GM21360 (cell line): ENCODE data around the gene KAT8.

ENCODE experiments used
- ATAC-seq: cut with Tn5 transposase; IDR thresholded peaks from one replicate; pipeline ENCODE4 v1.9.1; 2021; ENCODE audit warnings: mild to moderate bottlenecking, moderate library complexity; ENCODE audit not compliant: unreplicated experiment

Gene KAT8

DNA sequence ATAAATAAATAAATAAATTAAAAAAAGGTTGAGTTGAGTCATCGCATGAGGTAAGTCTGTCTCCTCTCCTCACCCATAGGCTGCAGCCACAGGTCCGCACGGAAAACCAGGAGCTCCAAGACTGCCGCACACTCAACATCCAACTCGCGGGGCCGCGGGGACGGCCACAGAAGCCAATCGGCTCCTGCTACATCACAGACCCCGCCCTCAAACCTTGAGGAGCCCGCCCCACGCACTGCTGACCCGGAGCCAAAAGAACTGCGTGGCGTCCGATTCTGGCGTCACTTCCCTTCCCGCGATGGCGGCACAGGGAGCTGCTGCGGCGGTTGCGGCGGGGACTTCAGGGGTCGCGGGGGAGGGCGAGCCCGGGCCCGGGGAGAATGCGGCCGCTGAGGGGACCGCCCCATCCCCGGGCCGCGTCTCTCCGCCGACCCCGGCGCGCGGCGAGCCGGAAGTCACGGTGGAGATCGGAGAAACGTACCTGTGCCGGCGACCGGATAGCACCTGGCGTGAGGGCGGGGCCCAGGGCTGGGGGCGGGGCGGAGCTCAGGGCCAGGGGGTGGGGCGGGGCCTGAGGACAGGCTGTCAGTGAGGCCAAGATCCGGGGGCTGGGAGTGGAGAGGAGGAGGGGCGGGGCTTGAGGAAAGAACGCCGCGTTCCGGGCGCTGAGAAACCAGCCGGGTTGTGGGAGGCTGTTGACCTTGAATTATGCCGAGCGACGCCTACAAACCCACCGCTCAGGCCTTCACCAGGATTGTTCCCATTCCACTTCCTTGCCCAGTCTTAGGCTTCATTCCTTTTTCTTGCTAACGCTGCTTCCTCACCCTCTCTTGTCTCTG, at the start of gene KAT8:
Gene KAT8 (plus strand): TSS at position 281 of the 839 bp plus-strand sequence. CDS start 18 bp downstream, at position 299.
- ATAC-seq: peak; percentile 92

DNA sequence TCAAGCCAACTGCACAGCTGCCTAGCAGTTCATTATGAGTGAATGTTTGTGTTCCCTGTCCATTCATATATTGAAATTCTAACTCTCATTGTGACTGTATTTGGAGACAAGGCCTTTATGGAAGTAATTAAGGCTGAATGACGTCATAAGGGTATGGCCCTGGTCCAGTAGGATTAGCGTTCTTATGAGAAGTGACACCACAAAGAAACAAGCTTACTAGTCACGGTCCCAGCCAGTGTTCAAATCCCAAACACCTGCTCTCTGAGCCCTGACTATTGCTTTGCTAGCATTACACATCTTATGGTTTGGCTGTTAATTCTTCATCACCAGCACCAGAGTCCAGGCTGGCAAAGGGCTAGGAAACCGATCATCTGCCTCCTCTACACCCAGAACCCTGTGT, 45.6 kb upstream of the KAT8 start:
- no peak for ATAC-seq

DNA sequence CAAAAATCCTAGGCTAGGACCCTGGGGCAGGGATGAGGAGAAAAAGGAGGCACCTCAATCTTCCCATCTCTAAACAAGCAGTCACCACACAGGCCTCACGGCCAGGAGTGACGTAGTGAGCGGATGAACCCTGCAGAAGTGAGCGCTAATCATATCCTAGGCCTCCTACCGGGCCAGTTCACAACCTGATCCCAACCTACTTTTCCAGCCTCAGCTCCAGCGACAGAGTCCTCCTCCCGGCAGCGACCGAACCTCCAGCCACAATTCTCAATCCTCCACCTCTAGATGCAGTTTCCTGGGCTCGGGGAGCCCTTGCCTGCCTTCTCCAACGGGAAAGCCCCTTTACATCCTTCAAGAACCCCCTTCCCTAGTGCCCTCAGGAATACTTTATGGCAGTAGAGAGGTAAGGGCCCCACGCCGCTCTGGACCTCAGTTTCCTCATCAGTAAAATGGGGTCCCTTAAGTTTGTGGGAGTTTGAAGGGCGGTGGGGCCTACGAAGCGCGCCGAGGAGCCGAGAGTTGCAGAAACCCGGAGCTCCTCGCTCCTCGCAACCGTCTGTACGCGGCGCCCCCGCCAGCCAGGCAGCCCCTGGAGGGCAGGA, 44.8 kb upstream of the KAT8 start:
- no peak for ATAC-seq

DNA sequence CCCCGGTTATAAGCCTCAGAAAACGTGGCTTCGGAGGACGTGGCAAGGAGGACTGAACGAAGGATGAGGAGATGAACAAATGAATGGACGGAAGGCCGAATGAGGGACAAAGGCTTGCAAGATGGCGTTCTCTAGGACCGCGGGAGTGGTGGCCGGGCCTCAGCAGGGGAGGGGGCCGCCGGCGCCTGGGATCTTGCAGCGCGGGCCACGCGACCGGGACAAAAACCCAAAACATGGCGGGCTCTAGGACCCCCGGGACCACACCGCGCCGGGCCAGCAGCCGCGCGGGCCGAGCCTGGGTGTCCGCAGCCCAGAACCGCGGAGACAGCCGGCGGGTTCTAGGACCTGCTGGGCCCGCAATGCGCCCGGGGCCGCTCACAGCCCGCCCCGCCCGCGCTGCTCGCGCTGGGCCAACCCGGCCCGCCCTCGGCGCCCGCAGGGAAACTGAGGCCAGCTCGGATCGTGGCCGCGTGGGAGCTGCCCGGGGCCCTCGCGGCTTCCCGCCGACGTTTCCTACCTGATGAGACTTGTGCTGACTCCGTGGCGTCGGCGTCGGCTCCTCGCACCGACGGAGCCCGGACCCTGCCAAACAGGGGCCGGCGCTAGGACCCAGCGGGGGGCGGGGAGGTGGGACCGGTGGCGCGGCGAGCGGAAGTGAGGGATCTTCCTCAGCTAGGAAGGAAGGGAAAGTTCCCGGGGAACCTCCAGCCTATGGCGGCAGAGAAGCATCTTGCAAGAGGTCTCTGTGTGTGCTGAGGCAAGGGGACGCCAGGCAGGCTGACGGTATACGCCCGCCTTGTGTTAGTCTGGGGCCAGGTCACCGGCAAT, 44.1 kb upstream of the KAT8 start:
- peak; percentile 37 for ATAC-seq

DNA sequence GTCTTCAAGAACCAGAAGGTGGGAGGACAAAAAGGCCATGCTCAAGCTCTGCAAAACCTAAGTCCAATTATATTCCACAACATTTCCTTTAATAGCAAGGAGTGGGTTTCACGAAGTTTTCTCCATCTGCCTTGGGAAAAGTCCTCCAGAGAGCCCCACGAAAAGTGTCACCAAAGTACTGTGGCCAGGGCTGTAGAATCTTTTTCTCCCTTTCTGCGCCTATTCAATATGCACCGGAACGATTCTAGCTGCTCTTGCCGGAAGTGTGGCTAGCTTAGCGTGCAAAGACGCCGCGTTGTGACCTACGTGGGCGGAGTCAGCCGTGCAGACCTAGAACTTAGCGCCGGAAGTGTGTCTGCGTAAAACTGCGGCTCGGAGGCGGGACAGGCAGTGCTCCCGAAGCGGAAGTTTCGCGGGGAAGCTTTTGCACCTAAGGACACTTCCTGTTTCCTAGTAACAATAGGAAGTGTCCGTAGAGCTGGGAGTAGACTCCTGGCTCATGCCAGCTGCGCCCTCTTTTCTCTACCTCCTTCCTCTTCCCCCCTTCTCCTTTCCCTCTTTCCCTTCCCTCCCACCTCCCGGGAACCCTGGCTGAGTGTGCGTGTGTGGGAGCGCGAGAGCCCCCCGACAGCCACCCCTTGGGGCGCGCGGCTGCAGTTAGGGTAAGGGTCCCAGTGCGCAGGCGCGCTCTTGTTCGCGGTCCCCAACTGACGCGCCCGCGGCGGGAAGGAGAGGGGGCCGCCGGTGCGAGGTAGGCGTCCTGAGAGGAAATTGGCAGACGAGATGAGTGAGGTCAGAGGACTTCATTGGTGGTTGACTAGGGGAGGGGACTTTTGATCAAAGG, 43.3 kb upstream of the KAT8 start, which contains the start of the genes ZNF646 and ZNF668:
Gene ZNF646 (plus strand): TSS at position 453 of the 844 bp plus-strand sequence. CDS start 1,903 bp downstream, outside the sequence.
Gene ZNF668 (minus strand): TSS at position 271 of the 844 bp plus-strand sequence. CDS start 9,781 bp downstream, outside the sequence.
- peak; percentile 62 for ATAC-seq

DNA sequence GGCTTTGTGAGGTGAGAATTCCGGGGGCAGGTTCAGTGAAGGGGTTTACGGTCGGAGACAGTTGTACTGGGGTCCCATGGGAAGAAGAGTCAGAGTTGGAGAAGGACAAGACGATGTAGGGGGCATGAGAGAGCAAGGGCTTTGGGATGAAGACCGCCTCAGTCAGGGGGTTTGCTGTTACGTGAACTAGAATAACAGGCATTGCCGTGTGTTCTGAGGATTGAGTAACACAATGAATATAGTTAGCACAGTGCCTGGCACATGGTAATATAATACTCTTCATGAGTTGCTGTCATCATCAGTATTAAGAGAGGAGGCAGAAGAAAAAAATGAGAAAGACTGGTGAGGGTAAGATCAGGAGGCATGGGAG, 42.7 kb upstream of the KAT8 start:
- ATAC-seq: no peak

DNA sequence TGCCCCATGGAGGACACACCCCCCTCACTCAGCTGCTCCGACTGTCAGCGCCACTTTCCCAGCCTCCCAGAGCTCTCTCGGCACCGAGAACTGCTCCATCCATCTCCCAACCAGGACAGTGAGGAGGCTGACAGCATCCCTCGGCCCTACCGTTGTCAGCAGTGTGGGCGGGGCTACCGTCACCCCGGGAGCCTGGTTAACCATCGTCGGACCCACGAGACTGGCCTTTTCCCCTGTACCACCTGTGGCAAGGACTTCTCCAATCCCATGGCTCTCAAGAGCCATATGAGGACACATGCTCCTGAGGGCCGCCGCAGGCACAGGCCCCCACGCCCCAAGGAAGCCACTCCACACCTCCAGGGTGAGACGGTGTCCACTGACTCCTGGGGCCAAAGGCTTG, 41.1 kb upstream of the KAT8 start:
- ATAC-seq: no peak

DNA sequence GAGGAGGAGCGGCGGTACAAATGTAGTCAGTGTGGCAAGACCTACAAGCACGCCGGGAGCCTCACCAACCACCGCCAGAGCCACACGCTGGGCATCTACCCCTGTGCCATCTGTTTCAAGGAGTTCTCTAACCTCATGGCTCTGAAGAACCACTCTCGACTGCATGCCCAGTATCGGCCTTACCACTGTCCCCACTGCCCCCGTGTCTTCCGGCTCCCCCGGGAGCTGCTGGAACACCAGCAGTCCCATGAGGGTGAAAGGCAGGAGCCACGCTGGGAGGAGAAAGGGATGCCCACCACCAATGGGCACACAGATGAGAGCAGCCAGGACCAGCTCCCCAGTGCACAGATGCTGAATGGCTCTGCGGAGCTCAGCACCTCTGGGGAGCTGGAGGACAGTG, 40.4 kb upstream of the KAT8 start:
- no peak for ATAC-seq

DNA sequence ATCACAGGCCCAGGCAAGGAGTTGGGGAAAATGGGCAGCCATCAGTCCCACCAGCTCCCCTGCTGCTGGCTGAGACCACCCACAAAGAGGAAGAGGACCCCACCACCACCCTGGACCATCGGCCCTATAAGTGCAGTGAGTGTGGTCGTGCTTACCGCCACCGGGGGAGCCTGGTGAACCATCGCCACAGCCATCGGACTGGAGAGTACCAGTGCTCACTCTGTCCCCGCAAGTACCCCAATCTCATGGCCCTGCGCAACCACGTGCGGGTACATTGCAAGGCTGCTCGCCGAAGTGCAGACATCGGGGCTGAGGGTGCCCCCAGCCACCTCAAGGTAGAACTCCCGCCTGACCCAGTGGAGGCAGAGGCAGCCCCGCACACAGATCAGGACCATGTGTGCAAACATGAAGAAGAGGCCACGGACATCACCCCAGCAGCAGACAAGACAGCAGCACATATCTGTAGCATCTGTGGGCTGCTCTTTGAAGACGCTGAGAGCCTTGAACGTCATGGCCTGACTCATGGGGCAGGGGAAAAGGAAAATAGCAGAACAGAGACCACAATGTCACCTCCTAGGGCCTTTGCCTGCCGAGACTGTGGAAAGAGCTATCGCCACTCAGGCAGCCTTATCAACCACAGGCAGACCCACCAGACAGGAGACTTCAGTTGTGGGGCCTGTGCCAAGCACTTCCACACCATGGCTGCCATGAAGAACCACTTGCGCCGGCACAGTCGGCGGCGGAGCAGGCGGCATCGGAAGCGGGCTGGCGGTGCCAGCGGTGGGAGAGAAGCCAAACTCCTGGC, 39.7 kb upstream of the KAT8 start:
- ATAC-seq: no peak

DNA sequence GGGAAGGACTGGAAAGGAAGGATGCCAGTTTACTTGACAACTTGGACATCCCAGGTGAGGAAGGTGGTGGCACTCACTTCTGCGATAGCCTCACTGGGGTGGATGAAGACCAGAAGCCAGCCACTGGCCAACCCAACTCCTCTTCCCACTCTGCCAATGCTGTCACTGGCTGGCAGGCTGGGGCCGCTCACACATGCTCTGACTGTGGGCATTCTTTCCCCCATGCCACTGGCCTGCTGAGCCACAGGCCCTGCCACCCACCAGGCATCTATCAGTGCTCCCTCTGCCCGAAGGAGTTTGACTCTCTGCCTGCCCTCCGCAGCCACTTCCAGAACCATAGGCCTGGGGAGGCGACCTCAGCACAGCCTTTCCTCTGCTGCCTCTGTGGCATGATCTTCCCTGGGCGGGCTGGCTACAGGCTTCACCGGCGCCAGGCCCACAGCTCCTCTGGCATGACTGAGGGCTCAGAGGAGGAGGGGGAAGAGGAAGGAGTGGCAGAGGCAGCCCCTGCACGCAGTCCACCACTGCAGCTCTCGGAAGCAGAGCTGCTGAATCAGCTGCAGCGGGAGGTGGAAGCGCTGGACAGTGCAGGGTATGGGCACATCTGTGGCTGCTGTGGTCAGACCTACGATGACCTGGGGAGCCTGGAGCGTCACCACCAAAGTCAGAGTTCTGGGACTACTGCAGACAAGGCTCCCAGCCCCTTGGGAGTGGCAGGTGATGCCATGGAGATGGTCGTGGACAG, 38.7 kb upstream of the KAT8 start:
- ATAC-seq: no peak

DNA sequence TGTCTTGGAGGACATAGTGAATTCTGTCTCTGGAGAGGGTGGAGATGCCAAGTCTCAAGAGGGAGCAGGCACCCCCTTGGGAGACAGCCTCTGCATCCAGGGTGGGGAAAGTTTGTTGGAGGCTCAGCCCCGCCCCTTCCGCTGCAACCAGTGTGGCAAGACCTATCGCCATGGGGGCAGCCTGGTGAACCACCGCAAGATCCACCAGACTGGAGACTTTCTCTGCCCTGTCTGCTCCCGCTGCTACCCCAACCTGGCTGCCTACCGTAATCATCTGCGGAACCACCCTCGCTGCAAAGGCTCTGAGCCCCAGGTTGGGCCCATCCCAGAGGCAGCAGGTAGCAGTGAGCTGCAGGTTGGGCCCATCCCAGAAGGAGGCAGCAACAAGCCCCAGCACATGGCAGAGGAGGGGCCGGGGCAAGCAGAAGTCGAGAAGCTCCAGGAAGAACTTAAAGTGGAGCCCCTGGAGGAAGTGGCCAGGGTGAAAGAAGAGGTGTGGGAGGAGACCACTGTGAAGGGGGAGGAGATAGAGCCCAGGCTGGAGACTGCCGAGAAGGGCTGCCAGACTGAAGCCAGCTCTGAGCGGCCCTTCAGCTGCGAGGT, 38.0 kb upstream of the KAT8 start:
- ATAC-seq: no peak

DNA sequence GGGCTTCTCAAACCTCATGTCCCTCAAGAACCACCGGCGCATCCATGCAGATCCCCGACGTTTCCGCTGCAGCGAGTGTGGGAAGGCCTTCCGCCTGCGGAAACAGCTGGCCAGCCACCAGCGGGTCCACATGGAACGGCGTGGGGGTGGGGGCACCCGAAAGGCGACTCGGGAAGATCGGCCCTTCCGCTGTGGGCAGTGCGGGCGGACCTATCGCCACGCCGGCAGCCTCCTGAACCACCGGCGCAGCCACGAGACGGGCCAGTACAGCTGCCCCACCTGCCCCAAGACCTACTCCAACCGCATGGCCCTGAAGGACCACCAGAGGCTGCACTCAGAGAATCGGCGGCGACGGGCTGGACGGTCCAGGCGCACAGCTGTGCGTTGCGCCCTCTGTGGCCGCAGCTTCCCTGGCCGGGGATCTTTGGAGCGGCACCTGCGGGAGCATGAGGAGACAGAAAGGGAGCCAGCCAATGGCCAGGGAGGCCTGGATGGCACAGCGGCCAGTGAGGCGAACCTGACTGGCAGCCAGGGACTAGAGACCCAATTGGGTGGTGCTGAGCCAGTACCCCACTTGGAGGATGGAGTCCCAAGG, 37.3 kb upstream of the KAT8 start:
- ATAC-seq: no peak

DNA sequence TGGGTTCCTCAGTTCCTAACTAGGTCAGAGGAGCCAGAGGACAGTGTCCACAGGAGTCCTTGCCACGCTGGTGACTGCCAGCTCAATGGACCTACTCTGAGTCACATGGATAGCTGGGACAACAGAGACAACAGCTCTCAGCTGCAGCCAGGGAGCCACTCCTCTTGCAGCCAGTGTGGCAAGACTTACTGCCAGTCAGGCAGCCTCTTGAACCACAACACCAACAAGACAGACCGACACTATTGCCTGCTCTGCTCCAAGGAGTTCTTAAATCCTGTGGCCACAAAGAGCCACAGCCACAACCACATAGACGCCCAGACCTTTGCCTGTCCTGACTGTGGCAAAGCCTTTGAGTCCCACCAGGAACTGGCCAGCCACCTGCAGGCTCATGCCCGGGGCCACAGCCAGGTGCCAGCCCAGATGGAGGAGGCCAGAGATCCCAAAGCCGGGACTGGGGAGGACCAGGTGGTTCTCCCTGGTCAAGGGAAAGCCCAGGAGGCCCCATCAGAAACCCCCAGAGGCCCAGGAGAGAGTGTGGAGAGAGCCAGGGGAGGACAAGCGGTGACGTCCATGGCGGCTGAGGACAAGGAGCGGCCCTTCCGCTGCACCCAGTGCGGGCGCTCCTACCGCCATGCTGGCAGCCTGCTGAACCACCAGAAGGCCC, 36.6 kb upstream of the KAT8 start:
- ATAC-seq: no peak

DNA sequence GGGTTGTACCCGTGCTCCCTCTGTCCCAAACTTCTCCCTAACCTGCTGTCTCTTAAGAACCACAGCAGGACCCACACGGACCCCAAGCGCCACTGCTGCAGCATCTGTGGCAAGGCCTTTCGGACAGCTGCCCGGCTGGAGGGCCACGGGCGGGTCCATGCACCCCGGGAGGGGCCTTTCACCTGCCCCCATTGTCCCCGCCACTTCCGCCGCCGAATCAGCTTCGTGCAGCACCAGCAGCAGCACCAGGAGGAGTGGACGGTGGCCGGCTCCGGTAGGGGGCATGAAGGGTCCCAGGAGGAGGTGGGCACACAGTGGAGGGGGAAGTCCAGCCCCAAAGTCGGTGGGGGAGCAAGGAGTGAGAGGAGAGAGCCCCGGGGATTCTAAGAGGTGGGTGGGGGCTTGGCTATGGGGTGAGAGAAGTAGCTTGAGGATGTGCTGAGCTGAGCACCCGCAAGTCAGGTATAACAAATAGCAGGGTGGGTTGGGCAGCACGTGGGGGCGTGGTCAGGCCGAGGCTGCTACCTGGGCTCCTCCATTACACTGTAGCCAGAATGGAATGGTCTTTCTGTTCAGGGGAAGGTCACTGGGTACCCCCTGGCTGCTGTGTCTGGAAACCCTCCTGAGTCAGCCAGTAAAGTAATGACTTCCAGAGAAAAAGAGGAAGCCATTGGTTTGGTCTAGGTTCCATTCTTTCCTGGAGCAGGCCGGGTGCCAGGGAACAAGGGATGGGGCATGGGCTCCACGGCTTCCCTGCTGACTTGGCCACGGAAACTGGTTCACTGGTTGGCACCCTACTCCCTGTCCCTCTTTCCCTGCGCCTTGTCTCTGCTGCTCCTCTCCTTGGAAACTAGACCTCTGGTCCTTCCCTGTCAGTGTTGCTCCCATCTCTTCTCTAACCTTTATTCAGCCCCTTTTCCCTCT, 35.8 kb upstream of the KAT8 start:
- ATAC-seq: no peak

DNA sequence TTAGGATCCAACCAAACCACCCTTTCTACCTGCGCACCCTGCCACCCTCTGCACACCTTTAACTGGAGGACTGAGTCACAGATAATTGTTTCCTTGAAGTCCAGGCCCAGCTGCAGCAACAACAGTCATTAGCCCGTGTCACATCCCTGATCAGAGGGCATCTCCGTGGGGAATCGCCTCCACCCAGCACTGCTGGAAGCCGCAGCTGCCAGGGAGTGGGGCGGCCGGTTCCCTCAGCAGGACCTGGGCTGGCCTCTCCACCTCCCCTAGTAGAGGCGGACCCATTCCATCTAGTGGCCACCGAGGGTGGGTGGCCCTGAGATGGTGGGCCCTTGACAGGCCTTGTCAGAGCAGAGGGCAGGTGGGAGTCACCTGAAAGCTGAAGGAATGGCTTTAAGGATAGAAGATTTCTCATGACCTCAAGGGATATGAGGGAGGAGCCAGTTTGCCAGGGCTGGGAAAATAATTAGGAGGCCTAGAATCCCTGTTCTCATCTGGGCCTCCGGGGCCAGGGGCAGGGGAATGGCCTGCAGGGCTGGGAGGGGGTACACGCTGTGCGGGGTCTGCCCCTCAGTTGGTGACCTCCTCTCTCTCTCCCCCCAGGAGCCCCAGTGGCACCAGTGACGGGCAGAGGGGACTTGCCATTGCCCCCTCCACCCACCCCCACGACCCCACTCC, 35.0 kb upstream of the KAT8 start:
- no peak for ATAC-seq

DNA sequence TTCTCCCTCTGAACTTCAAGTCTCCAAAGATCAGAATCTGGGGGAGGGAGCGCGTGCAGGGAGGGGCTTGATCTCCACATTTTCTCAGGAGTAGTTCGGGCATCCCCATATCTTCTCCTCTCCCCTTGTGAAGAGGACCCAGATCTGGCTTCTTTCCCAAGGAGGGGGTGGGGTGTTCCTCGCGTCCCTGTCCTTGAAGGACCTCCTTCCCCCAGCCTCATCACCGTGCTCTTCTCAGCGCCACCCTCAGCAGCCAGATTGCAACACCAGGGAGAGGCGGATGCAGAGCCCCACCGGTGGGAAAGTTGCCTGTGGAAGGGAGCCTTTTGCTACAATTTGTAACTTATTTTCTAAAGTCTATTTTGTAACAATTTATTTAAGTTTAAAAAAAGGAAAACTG, 34.4 kb upstream of the KAT8 start:
- no peak for ATAC-seq
